GM23338 (cell line): Measurements from ENCODE around the gene TMPRSS6. TPM values are rescaled to one million over a fixed set of nuclear protein-coding genes. Genes with fewer than 3 reads are reported as not detected.

ENCODE experiments used
- ATAC-seq: fragments of 200-7000 bp; cut with Tn5 transposase; 3 replicates; pipeline ENCODE4 v1.9.1; 2020
- DNase-seq: peaks from one replicate; pipeline ENCODE4 v3.0.0-alpha.2; 2015; ENCODE audit warnings: low spot score
- H2AFZ ChIP-seq: fragments of 200-600 bp; sonication (generic); 2 replicates; pipeline ENCODE4 v1.8.0; 2016; ENCODE audit warnings: antibody characterized with exemption, mild to moderate bottlenecking, moderate library complexity
- H3F3A ChIP-seq: fragments of 200-600 bp; sonication (generic); replicated peaks from 2 replicates; pipeline ENCODE4 v1.8.0; 2017; ENCODE audit warnings: antibody characterized with exemption, mixed run types, low read depth
- H3K27ac ChIP-seq: fragments of 200-600 bp; sonication (generic); 2 replicates; pipeline ENCODE4 v1.6.1; 2016; ENCODE audit warnings: low read depth
- H3K27me3 ChIP-seq: fragments of 200-600 bp; sonication (generic); 2 replicates; pipeline ENCODE4 v1.8.0; 2016; ENCODE audit warnings: mild to moderate bottlenecking, mixed run types, moderate library complexity; ENCODE audit not compliant: insufficient read depth
- H3K36me3 ChIP-seq: fragments of 200-600 bp; sonication (generic); 2 replicates; pipeline ENCODE4 v1.8.0; 2016; ENCODE audit warnings: mild to moderate bottlenecking; ENCODE audit not compliant: insufficient read depth
- H3K4me1 ChIP-seq: fragments of 200-600 bp; sonication (generic); 2 replicates; pipeline ENCODE4 v1.8.0; 2016; ENCODE audit warnings: mild to moderate bottlenecking, moderate library complexity; ENCODE audit not compliant: insufficient read depth
- H3K4me2 ChIP-seq: fragments of 200-600 bp; sonication (generic); 2 replicates; pipeline ENCODE4 v1.7.1; 2017; ENCODE audit warnings: mixed run types
- H3K4me3 ChIP-seq: fragments of 200-600 bp; sonication (generic); 2 replicates; pipeline ENCODE4 v1.6.1; 2016; ENCODE audit warnings: mixed run types
- H3K79me2 ChIP-seq: fragments of 200-600 bp; sonication (generic); replicated peaks from 2 replicates; pipeline ENCODE4 v1.8.0; 2017; ENCODE audit warnings: mild to moderate bottlenecking; ENCODE audit not compliant: insufficient read depth
- H3K9me2 ChIP-seq: fragments of 200-600 bp; sonication (generic); 2 replicates; pipeline ENCODE4 v1.8.0; 2017; ENCODE audit not compliant: insufficient read depth
- H4K20me1 ChIP-seq: fragments of 200-600 bp; sonication (generic); replicated peaks from 2 replicates; pipeline ENCODE4 v1.8.0; 2017; ENCODE audit warnings: mild to moderate bottlenecking; ENCODE audit not compliant: insufficient read depth
- H3K27ac Mint-ChIP-seq: 2 replicates; pipeline ENCODE4 v1.8.0; 2020; ENCODE audit warnings: inconsistent platforms, mild to moderate bottlenecking, moderate library complexity, mixed read lengths
- H3K27me3 Mint-ChIP-seq: 3 replicates; pipeline ENCODE4 v1.8.0; 2022; ENCODE audit warnings: low read depth, mild to moderate bottlenecking, moderate library complexity, mixed read lengths, inconsistent platforms; ENCODE audit not compliant: insufficient read depth, poor library complexity
- H3K36me3 Mint-ChIP-seq: 3 replicates; pipeline ENCODE4 v1.8.0; 2021; ENCODE audit warnings: low read depth, mild to moderate bottlenecking, inconsistent platforms, moderate library complexity, mixed read lengths
- H3K4me1 Mint-ChIP-seq: 3 replicates; pipeline ENCODE4 v1.8.0; 2020; ENCODE audit warnings: mild to moderate bottlenecking, inconsistent platforms, mixed read lengths
- H3K4me3 Mint-ChIP-seq: 3 replicates; pipeline ENCODE4 v1.8.0; 2021; ENCODE audit warnings: moderate library complexity, mild to moderate bottlenecking, inconsistent platforms, mixed read lengths
- H3K9me3 Mint-ChIP-seq: 3 replicates; pipeline ENCODE4 v1.8.0; 2020; ENCODE audit warnings: moderate library complexity, mild to moderate bottlenecking, inconsistent platforms, mixed read lengths
- ETS1 ChIP-seq: IDR thresholded peaks from 2 replicates; pipeline ENCODE4 v1.6.1; 2016; ENCODE audit warnings: antibody characterized with exemption
- EZH2 ChIP-seq: fragments of 200-600 bp; sonication (generic); IDR thresholded peaks from one replicate; pipeline ENCODE4 v1.8.0; 2017; ENCODE audit warnings: antibody characterized with exemption, mild to moderate bottlenecking, low read depth; ENCODE audit not compliant: unreplicated experiment
- NANOG ChIP-seq: IDR thresholded peaks from 2 replicates; pipeline ENCODE4 v1.6.1; 2016; ENCODE audit warnings: antibody characterized with exemption, borderline replicate concordance
- REST ChIP-seq: IDR thresholded peaks from one replicate; pipeline ENCODE4 v1.6.1; 2018; ENCODE audit warnings: antibody characterized with exemption; ENCODE audit not compliant: unreplicated experiment
- STAT1 ChIP-seq: IDR thresholded peaks from one replicate; pipeline ENCODE4 v1.6.1; 2016; ENCODE audit warnings: antibody characterized with exemption; ENCODE audit not compliant: unreplicated experiment
- ZNF462 ChIP-seq: fragments of 250-450 bp; sonication (Bioruptor Pico); IDR thresholded peaks from 2 replicates; pipeline ENCODE4 v1.5.0; 2020; ENCODE audit warnings: mild to moderate bottlenecking, moderate library complexity
- polyA plus RNA-seq: library from polyadenylated mRNA; unstranded; fragments of >200 nt; fragmentation: Nextera tagmentation; extraction: Ambion mirVana; gene quantifications from 2 replicates; pipeline ENCODE4 v1.2.1, GENCODE V29; 2016
- total RNA-seq: library from RNA; depleted of rRNA; stranded (reverse); fragments of >200 nt; shearing (Covaris generic); gene quantifications from 2 replicates; pipeline ENCODE4 v1.2.3, GENCODE V29; 2014

The TMPRSS6 gene
- total and polyA plus RNA-seq, 2 experiments from 2014 or later: 0.13 TPM; not detected in 1

- no peak overlapping the region for H3K27ac ChIP-seq
- no peaks in the 10 kb centered on the region; the same call in 1 of the 2 replicates for H3K36me3 ChIP-seq
- H3K9me3 Mint-ChIP-seq: no peaks in the 10 kb centered on the region
- no peak overlapping the region for H3K4me3 ChIP-seq
- H3K36me3 Mint-ChIP-seq: peaks cover 14% of the 10 kb centered on the region; the same call in 2 of the 3 replicates
- TF ChIP-seq ETS1 (no peak), REST (no peak), NANOG (no peak), EZH2 (no peak), STAT1 (no peak)
- DNase-seq (no peak), ATAC-seq (no peak)
- no peaks in the 10 kb centered on the region for H3K9me2 ChIP-seq
- peaks cover 3% of the 10 kb centered on the region; the same call in 1 of the 2 replicates for H3K4me1 ChIP-seq
- H4K20me1 ChIP-seq: 0 out of 2 replicates have a peak, but pooled peaks cover 8% of the 10 kb centered on the region
- no peak overlapping the region; the same call in 2 of the 3 replicates for H3K4me3 Mint-ChIP-seq
- peaks cover 4% of the 10 kb centered on the region; the same call in 1 of the 2 replicates for H3K27me3 ChIP-seq
- peaks cover 11% of the 10 kb centered on the region for H3K27me3 Mint-ChIP-seq
- H3K27ac Mint-ChIP-seq: no peak overlapping the region
- no peak overlapping the region for H3K4me2 ChIP-seq
- peaks cover 6% of the 10 kb centered on the region for H3K4me1 Mint-ChIP-seq
- H3K79me2 ChIP-seq: no peaks in the 10 kb centered on the region
- no peaks in the 10 kb centered on the region for H3F3A ChIP-seq
- no peak overlapping the region for H2AFZ ChIP-seq
These were observed 55.5 kb downstream of the TMPRSS6 start for GRCh38 chr22:37054056-37054395.

GRCh38 chr22:37053310-37054055 is 56.0 kb downstream of the TMPRSS6 start:
- Mint-ChIP-seq H3K4me3 (no peak overlapping the region; the same call in 2 of the 3 replicates), H3K4me1 (peaks cover 6% of the 10 kb centered on the region)

More at GRCh38 chr22:37053310-37054055, 56.0 kb downstream of the TMPRSS6 start:
- Histone ChIP-seq H3K27me3 (peaks cover 4% of the 10 kb centered on the region; the same call in 1 of the 2 replicates), H2AFZ (no peak overlapping the region), H4K20me1 (0 out of 2 replicates have a peak, but pooled peaks cover 5% of the 10 kb centered on the region), H3K36me3 (no peaks in the 10 kb centered on the region; the same call in 1 of the 2 replicates), H3K4me2 (no peak overlapping the region), H3F3A (no peaks in the 10 kb centered on the region), H3K27ac (no peak overlapping the region), H3K79me2 (no peaks in the 10 kb centered on the region), H3K4me1 (peaks cover 3% of the 10 kb centered on the region; the same call in 1 of the 2 replicates), H3K4me3 (no peak overlapping the region), H3K9me2 (no peaks in the 10 kb centered on the region)
- ATAC-seq (no peak), DNase-seq (no peak)
- no peak for TF ChIP-seq ZNF462
- TF ChIP-seq STAT1: no peak
- no peak for TF ChIP-seq ETS1
- no peak for TF ChIP-seq NANOG
- Mint-ChIP-seq H3K27me3 (peaks cover 11% of the 10 kb centered on the region), H3K9me3 (no peaks in the 10 kb centered on the region), H3K36me3 (peaks cover 14% of the 10 kb centered on the region; the same call in 2 of the 3 replicates), H3K27ac (no peak overlapping the region)
